H54 (cell line): Measurements from ENCODE around the gene ETFRF1.
A peak's percentile ranks its signal among the peaks of the same experiment; 100 is the strongest.

ENCODE experiments used
- DNase-seq: peaks from one replicate; pipeline ENCODE4 v3.0.0; 2011; ENCODE audit warnings: low spot score, mixed read lengths; ENCODE audit not compliant: insufficient read length
- FAIRE-seq: peaks from 3 replicates; lab custom pipeline; 2011; peaks lifted over from hg19 to GRCh38; lab: Jason Lieb, UNC
- POLR2A ChIP-seq: IDR thresholded peaks from 2 replicates; pipeline ENCODE4 v1.6.1; 2011; ENCODE audit warnings: low read depth, mild to moderate bottlenecking, low read length

The ETFRF1 gene, protein sequence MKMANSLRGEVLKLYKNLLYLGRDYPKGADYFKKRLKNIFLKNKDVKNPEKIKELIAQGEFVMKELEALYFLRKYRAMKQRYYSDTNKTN

DNA sequence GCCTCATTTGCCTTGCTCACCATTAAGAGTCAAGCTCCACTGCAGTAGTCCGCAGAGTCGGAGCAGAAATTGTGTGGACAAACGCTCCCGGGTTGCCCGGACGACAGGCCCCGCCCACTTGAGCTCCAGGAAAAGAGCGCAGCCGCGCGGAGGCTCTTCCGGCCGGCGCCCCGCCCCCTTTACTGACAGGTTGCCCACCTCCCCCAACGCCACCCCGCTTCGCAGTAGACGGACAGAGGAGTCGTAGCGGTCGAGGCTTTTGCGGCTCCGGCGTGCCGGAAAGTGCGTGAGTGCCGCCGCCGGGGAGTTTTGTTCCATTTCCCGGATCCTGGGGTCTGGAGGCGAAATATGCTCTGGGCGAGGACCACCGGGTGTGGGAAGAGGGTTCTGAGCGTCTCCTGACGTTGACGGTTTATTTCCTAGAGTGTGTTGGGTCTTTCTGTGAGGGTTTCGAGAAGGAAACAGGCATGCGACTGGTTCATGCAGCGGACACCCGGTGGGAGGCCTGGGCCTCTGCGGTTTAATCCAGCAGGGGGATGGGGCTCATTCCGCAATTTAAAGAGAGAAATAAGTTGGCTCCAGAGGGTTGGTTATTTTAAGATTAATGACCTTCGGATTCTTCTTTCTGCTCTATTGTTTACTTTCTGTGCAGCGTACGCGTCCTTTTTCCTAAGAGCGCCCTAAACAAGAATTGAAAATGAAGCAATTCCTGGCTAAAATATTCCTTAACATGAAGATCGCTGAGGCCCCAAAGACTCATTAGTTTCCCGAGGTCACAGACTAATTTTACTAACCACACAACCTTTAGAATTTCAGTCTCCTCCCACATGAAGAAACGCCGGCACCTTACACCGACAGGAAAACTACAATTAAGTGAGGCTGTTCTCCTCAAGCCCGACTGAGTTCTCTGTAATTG, at the start of gene ETFRF1, which contains the start of gene DNAI7:
TSS of gene ETFRF1 (plus strand) at position 182 of the 916 bp plus-strand sequence. CDS start 8,720 bp downstream, outside the sequence.
TSS of gene DNAI7 (minus strand) at position 105 of the 916 bp plus-strand sequence. CDS start at position 23, 82 bp downstream.
- FAIRE-seq, result peak; percentile 87
- DNase-seq, result peak; percentile 76
- TF ChIP-seq POLR2A, result peak; percentile 65; the same call in 1 of the 2 replicates

GRCh38 chr12:25146686-25147085, 48.4 kb upstream of the ETFRF1 start:
- no peak for DNase-seq
- no peak for TF ChIP-seq POLR2A
- FAIRE-seq, result no peak

- FAIRE-seq (peak; percentile 99), DNase-seq (peak; percentile 74)
- no peak for TF ChIP-seq POLR2A
These were observed 43.6 kb upstream of the ETFRF1 start for GRCh38 chr12:25151476-25151875.

DNA sequence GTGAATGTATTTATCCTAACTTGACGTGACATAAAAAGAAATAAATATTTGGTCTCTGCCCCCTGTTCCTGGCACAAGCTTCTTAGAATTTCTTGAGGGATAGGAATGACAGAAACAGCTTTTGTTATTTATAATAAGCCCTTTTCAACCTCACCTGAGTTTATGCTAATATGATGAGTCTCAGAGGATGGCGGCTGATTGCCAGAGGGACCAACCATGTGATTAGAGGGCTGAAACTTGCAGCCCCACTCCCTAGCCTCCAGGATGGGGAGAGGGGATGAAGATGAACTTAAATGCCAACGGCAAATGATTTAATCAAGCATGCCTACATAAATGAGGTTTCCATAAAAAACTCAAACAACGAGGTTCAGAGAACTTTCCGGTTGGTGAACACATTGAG, 43.0 kb upstream of the ETFRF1 start:
- FAIRE-seq (no peak), DNase-seq (no peak)
- no peak for TF ChIP-seq POLR2A

DNA sequence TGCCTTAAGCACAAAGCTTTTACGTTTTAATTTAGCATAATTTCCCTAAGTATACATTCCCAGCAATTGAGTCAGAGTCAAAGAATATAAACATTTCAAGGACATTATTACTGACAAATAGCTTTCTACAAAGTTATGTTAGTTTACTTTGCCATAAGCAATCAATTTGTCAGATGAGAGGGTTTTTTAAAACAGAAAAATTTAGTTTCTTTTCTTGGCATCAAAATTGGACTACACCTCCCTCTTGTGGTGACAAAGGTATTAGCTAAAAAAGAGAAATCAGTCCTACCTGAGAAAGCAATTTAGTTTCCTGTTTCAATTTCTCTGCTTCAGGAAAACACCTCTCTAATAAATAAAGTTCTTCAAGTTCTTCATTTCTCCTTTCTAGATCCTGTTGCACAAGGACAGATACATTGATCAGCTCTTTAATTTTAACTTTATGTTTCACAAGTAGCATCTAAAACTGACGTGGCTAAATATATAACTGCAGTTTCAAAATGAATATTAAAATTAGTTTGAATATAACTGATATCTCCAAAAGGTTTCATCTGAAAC, 39.9 kb upstream of the ETFRF1 start:
- FAIRE-seq (peak; percentile 81), DNase-seq (peak; percentile 8)
- no peak for TF ChIP-seq POLR2A

- TF ChIP-seq POLR2A, result no peak
- DNase-seq, result no peak
- no peak for FAIRE-seq
These were observed 39.0 kb upstream of the ETFRF1 start for GRCh38 chr12:25156061-25156460.

GRCh38 chr12:25162866-25163265, 32.2 kb upstream of the ETFRF1 start:
- DNase-seq (no peak), FAIRE-seq (no peak)
- TF ChIP-seq POLR2A, result no peak

DNA sequence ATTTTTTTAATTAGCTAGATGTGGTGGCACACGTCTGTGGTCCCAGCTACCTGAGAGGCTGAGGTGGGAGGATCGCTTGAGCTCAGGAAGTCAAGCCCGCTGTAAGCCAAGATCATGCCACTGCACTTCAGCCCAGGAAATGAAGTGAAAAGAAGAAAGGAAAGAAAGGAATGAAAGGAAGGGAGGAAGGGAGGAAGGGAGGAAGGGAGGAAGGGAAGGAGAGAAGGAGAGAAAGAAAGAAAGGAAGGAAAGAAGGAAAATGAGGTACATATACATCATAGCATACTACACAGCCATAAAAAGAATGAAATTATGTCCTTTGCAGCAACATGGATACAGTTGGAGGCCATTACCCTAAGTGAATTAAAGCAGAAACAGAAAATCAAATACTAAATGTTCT, 12.3 kb upstream of the ETFRF1 start:
- FAIRE-seq, result no peak
- no peak for TF ChIP-seq POLR2A
- no peak for DNase-seq

DNA sequence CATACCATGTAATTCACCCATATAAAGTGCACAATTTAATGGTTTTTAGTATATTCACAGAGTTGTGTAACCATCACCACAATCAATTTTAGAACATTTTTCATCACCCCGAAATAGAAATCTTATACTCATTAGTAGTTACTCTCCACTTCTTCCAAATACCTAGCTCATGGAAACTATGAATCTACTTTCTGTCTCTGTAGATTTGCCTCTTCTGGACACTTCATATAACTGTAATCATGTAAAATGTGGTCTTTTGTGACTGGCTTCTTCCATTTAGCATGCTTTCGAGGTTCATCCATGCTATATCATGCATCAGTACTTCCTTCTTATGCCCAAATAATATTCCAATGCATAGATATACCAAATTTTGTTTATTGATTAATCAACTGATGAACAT, 10.9 kb upstream of the ETFRF1 start:
- DNase-seq (no peak), FAIRE-seq (no peak)
- no peak for TF ChIP-seq POLR2A

DNA sequence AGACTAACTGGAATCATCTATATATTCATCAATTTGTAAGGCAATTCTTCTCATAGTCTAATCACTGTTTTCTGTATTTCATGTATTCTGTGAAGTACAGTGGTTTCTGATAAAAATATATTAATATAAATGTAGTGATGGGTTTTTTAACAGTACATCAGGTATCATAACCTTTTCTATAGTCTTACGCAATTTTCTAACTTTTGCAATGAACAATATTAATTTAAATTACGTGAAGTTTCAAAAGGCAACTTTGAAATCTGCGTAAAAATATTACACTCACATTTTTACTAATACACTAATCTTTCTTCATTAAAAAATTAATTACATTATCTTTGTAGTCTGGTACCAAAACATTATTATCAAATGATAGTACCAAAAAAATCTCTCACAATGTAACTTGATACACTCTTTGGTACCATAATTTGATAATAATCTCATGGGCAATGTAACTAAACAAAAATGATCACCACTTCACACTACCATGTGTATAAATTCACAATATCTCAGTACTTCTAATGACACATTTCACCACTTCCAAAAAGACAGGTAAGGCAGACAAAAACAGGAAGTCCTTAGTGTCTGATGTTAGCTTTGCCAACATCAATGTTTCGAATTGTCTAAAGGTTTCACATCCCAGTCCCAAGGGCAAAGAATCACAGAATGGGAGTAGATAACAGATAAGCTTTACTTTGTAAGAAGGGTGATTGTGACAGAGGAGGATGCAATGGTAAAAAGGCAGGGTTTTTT, 8.8 kb upstream of the ETFRF1 start:
- FAIRE-seq (peak; percentile 50), DNase-seq (no peak)
- TF ChIP-seq POLR2A, result no peak

DNA sequence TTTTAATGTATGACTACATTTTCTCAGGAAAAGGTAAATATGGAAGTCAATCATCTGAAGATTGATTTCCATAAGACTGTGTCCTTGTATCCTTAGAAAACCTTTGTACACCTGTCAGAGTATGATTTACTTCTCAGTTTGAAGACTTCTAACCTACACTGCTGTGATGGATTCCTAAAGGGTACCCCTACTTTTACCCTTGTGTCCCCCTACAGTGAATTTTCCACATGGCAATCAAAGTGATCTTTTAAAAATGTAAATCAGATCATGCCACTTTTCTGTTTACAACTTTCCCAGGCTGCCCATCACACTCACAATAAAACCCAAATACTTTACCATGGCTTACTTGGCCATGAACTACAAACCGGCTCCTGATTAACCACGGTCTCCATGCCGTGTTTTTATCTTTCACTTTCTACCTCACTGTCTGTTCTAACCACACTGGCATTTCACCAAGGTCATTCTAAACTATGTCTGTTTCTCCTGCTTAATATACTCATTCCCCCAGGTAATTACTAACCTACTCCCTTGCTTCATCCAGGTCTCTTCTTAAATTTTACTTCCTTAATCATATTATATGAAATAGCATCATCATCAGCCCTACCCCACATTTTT, 8.1 kb upstream of the ETFRF1 start:
- FAIRE-seq (peak; percentile 81), DNase-seq (no peak)
- TF ChIP-seq POLR2A, result no peak

DNA sequence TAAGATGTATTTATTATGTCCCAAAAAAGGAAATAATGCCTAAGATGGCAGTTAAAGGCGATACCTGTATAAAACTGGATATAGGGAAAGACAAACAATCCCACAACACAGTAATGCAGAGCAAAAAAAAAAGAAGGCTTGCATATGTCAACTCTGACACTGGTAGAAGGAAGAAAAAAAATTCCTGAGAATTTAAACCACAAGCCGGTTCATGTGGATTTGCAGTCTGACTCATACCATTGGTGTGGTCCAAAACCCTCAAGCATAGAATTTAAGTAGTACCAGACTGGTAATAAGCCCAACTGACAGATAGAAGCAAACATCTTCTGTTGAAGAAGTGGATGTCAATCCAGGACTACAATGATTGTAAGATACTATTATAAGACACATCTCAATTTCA, 7.3 kb upstream of the ETFRF1 start:
- peak; percentile 95 for FAIRE-seq
- no peak for TF ChIP-seq POLR2A
- no peak for DNase-seq

DNA sequence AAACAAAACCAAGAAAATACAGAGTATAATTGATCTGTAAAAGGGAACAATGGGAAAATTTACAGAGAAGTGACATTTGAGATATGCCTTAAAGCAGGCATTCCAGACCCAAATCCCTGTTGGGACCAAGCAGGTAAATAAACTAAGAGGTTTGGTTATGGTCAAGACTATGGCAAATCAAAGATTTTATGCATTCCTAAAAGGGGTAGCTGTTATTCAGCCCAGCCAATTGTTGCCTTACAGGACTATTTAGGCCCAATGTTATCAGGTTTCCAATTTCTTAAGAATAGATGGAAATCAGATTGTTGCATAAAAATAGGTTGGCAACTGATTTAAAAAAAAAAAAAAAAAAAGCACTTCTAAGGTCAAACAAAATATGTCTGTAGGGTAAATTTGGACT, 5.4 kb upstream of the ETFRF1 start:
- TF ChIP-seq POLR2A, result no peak
- no peak for DNase-seq
- FAIRE-seq, result no peak
